Endometrial microvascular endothelial cells (primary cell): Measurements from ENCODE around the gene CDK6. TPM values are rescaled to one million over a fixed set of nuclear protein-coding genes. Genes with fewer than 3 reads are reported as not detected.

Experiments used
- in situ Hi-C: cut with HindIII; loops from 2 replicates; pipeline ENCODE4 v1.10.0; 2017; ENCODE audit warnings: low sequenced_read_pairs, low pct_unique_long_range_greater_than_20kb; ENCODE audit errors: inconsistent ontology term
- total RNA-seq: library from RNA; depleted of rRNA; stranded (reverse); fragments of >200 nt; gene quantifications from one replicate; pipeline ENCODE4 v1.2.3, GENCODE V29; 2015; ENCODE audit errors: inconsistent ontology term

Gene CDK6
- total RNA-seq, 1 donor from 2014 or later = 24.1 TPM

DNA sequence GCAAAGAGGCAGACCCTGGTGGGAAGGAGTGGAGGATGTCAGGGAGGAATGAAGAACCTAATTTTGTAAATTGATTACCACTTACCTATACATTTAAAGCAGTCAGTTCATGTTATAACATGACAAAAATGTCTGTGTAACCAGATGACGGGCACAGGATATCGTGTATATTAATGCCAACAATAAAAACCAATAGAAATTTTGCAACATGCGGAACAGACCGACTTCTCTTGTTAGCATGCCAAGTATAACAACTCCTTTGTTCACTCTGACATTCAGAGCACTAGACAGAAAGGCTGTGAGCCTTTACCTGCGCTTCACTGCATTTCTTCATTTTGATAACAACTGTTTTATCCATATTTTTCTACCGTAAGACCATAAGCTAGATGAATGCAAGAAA lies 29.9 kb downstream of the CDK6 start:
- in situ Hi-C loops = loop anchor here (25.0 kb wide), 1 partner anchor 94 kb away; no protein-coding TSS in a partner anchor

GRCh38 chr7:92802406-92802805 lies 34.0 kb downstream of the CDK6 start:
- in situ Hi-C loops = loop anchor here (25.0 kb wide), 1 partner anchor 90 kb away; no protein-coding TSS in a partner anchor

GRCh38 chr7:92799446-92800211 lies 36.7 kb downstream of the CDK6 start:
- in situ Hi-C loops = loop anchor here (25.0 kb wide), 1 partner anchor 87 kb away; no protein-coding TSS in a partner anchor

GRCh38 chr7:92798517-92799249 lies 37.7 kb downstream of the CDK6 start:
- in situ Hi-C loops = no loop called here

GRCh38 chr7:92797693-92798092 lies 38.7 kb downstream of the CDK6 start:
- in situ Hi-C loops = no loop called here

DNA sequence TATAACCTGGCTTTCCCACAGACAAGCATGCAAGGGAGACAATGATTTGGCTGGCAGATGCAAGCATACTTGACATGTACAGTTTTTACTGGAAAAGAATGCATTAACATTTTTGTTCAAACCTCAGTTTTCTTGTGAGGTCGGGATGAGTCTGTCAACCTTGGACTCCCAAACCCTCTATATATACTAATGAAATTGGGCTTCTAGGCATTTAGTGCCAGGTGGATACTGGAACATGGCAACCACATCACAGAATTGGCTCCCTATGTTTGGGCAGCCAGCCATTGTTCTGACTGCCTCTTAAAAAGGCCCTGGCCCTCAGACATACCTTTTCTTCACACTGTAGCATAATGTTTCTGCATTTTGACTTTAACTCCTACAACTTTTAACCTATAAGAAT lies 39.1 kb downstream of the CDK6 start:
- in situ Hi-C loops = no loop called here

DNA sequence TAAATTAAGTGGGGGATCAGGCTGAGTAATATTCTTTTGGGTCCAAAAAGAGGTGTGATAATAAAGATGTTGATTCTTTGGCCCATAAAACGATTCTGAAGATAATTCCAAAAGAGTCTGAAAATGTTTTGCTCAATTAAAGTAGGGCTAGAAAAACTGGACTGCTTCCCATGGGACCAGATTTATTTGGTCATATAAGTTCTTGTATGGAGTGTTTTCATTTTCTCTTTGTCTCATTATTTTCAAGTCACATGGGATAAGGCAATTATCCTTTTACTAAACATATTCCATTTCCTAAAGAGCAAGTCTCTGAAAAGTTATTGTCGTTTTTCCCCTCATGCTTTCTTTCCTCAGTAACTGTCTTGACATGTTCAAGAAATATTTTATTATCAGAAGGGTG lies 41.5 kb downstream of the CDK6 start:
- in situ Hi-C loops = no loop called here

DNA sequence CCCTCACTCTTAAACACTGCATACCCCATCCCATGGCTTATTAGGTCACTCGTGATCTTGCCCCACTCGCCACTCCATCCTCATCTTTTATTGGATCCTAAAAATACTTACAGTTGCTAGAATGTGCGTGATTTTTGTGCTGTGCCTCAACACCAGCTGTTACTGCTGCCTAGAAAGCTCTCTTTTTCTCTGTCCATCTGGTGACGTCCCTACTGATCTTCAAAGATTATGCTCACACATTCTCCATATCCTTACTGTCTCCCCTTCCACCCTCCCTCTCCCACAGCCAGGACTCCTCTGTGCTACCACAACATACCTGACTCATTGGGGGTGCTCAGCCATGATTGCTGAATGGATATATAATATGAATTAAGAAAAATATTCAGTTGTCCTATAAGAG lies 42.0 kb downstream of the CDK6 start:
- in situ Hi-C loops = no loop called here

DNA sequence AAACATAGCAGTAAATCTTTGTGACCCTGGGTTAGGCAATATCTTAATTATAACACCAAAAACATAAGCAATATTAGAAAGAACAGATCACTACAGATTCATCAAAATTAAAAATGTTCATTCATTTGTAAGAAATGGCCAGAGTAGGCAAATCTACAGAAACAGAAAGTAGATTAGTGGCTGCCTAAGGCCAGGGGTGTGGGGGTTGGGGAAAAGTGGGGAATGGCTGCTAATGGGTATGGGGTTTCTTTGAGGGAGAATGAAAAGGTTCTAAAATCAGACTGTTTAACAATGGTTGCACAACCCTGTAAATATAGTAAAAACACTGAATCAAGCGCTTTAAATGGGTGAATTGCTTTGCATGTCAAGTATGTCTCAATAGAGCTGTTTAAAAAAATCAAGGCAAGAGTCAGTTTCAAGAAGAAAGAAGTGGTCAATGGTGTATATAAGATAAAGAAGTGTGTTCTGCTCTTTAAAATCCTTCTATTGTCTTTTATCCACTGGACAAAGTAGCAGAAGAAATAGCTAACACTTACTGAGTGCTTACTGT lies 42.6 kb downstream of the CDK6 start:
- in situ Hi-C loops = no loop called here

DNA sequence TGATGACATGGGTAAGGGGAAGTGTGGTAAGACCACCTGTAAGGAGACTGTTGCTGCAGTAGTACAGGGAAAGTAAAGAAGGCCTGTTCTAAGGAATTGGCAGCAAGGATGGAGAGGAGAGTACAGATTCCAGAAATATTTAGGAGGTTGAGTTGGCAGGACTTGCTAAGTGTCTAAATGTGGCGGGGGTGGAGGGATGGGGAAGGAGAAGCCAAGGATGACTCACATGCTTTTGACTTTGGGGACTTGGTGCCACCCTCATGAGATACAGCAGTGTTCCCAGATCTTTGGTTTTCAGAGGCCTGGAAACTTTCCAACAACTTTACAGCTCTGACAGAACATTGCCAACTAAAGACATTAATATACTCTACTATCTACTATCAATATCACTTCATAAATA lies 45.4 kb downstream of the CDK6 start:
- in situ Hi-C loops = no loop called here

GRCh38 chr7:92788559-92789183 lies 47.7 kb downstream of the CDK6 start:
- in situ Hi-C loops = no loop called here

GRCh38 chr7:92785923-92786322 lies 50.5 kb downstream of the CDK6 start:
- in situ Hi-C loops = no loop called here

DNA sequence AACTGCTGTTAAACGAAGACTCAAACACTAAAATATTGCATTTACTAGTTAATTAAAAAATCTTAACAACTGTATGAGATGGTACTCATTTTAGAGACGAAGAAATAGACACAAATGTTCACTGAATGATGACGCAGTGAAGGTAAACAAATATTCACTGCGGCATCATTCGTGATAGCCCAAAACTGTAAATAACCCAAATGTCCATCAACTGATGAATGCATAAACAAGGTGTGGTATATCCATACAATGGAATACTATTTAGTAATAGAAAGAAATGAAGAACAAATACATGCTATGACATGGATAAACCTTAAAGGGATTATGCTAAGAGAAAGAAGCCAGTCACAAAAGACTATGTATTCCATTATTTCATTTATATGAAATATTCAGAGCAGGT lies 51.4 kb downstream of the CDK6 start:
- in situ Hi-C loops = no loop called here

DNA sequence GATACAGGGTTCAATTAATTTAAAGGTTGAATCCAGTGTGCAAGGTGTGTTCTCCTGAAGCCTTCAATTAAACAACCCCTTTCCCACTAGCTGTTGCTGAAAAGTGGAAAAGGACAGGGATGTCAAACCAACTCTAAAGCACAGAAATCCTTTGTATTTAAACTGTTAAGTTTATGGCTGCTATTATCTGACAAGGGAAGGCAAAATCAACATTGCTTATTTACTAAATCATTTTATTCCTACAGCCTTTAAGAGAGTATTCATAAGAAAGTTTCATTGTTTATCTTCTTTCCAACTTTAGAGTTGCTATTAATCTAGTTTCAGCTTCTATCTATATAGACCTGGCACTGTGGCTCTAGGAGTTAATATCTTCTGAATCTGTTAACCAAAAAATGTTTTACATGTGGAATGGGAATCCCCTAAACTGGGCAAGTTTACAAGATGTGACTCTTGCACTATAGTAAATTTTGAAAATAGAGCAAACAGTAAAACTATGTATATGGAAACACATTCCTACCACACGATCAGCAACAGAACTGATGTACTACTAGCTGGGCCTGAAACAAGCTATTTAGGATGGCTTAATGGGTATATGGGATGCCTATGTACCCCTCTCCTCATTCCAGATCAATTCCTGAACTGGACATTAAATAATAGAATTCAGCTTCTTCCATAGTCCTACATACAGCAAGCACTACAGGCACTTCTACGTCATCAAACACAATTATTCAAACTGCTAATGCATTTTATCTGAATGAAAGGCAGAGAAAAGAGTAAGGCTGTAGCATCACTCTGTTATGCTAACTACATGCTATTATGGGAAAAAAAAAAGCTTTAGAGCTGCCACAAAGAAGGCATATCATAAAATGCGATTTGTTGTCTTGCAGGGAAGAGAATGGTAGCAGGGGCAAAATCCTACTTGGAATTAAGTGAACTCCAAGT lies 52.8 kb downstream of the CDK6 start:
- in situ Hi-C loops = no loop called here

DNA sequence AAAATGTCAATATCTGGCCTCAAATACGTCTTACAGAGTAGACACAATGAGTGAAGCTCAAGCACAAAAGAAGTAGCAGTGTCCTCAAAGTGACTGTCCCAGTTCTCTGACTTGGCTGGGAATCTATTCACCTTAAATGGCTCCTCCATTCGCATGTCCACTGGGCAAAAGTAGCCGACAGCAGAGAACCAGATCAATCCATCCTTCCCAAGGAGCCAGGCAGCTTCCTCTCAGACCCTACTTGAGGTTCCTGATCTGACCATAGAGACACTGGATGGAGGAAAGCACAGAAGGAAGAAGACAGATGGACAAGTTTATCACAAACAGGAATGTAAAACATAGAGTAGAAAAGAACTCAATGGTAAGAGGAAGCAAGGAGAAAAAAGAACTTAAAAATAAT lies 53.5 kb downstream of the CDK6 start:
- in situ Hi-C loops = no loop called here

DNA sequence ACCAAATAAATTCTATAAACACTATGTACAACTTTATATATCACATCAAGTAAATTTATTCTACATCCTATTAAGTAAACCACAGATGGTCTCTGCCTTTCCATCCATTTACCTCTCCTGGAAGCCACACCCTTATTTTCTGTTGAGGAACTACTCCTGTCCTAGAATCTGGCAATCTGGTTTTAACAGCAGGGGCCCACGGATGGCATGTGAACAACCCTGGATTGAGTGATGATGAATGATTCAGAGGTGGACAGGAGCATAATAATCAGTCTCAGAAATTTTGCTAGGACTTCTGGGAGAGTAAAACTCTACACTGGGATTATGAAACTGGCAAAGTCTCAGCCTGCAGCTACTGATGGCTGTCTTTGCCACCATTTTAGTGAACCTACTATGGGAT lies 54.1 kb downstream of the CDK6 start:
- in situ Hi-C loops = no loop called here

DNA sequence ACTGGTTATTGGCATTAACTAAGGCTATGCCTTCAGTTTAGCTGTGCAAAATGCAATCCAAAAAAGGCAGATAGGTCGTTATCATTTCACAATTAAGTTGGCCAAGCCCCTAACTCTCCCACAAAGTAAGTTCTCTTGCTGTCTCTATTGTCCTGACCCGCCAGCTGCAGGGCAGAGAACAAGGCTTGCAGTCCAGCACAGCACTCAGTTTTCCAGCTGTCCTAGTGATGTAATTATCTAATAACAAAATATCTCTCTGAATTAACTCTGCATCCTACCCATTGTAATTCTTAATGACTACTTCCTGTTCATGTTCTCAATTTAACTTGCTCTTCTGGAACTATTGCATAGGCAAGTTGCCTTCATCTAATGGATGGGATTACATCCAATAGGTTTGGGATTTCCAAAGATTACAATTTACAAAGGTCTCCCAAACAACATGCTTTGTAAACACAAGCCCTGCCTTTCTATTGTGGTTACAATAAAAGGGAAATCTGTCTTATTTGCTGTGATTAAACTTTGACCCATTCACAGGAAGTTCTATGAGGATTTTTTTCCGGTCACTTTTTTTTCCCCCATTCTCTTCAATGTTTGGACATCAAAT lies 55.2 kb downstream of the CDK6 start:
- in situ Hi-C loops = no loop called here

DNA sequence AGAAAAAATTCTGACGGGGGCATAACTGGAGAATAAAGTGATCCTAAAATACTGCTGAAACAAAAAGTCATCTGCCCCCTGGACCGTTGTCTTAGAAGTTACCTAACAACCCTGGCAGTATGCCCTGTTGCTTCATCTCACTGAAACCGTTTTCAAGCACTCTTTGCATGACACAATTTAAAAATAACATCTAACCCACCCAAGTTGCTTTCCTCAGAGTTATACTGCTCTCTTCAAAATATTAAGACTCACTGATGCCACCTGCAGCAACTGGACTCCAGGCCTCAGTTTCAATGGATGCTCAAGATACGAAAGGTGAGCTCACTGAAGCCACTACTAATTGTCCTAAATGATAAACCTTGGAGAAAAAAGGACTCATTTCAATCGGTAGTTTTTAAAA lies 57.4 kb downstream of the CDK6 start:
- in situ Hi-C loops = no loop called here
